Measurements from ENCODE around the gene PANX2.
"Not testable (repeated sequence)": the region's sequence is repeated elsewhere in the genome, so short reads cannot be mapped to it uniquely, and the experiment has no call there.

Gene PANX2

GRCh38 chr22:50145721-50146438, 24.7 kb upstream of the PANX2 start:
- Mint-ChIP-seq H3K27ac (peak overlapping the region in 1 of 3 experiments; percentile 88), H3K27me3 (ENCODE audit: low read depth) (peaks cover 25% of the 10 kb centered on the region)
- TF ChIP-seq CTCF (IDR thresholded peaks at IDR 0.05; ENCODE audit: unreplicated experiment in 3 of 3): no peak

GRCh38 chr22:50146439-50147238, 23.9 kb upstream of the PANX2 start:
- Mint-ChIP-seq H3K36me3 (ENCODE audit: low read depth) (no peaks in the 10 kb centered on the region), H3K4me1 (peaks cover 17% of the 10 kb centered on the region), H3K9me3 (no peaks in the 10 kb centered on the region), H3K27ac (peak overlapping the region; percentile 72 to 88 (median 79)), H3K27me3 (ENCODE audit: low read depth) (peaks cover 32% of the 10 kb centered on the region), H3K4me3 (peak overlapping the region; percentile 56 to 68 (median 67))
- peak; percentile 78 to 91 (median 80) for TF ChIP-seq CTCF (IDR thresholded peaks at IDR 0.05; ENCODE audit: unreplicated experiment in 3 of 3)

More at GRCh38 chr22:50145721-50146438, 24.7 kb upstream of the PANX2 start:
- Mint-ChIP-seq H3K4me1 (peaks cover 17% of the 10 kb centered on the region), H3K36me3 (ENCODE audit: low read depth) (no peaks in the 10 kb centered on the region), H3K9me3 (no peaks in the 10 kb centered on the region), H3K4me3 (peak overlapping the region in 2 of 3 experiments; percentile 13 to 57)

GRCh38 chr22:50147258-50148165, 23.0 kb upstream of the PANX2 start:
- H3K27ac Mint-ChIP-seq: peak overlapping the region in 2 of 3 experiments; percentile 79 to 80
- H3K27me3 Mint-ChIP-seq (ENCODE audit: low read depth): peaks cover 35% of the 10 kb centered on the region
- H3K4me1 Mint-ChIP-seq: peaks cover 17% of the 10 kb centered on the region
- H3K9me3 Mint-ChIP-seq; H3K4me3 Mint-ChIP-seq; H3K36me3 Mint-ChIP-seq (ENCODE audit: low read depth): not testable (repeated sequence)

GRCh38 chr22:50148166-50148500, 22.4 kb upstream of the PANX2 start:
- Mint-ChIP-seq H3K4me1 (peaks cover 17% of the 10 kb centered on the region), H3K9me3 (no peaks in the 10 kb centered on the region), H3K27ac (no peak overlapping the region), H3K27me3 (ENCODE audit: low read depth) (peaks cover 34% of the 10 kb centered on the region), H3K36me3 (ENCODE audit: low read depth) (no peaks in the 10 kb centered on the region), H3K4me3 (no peak overlapping the region)
- no peak for TF ChIP-seq CTCF (IDR thresholded peaks at IDR 0.05; ENCODE audit: unreplicated experiment in 3 of 3)

- Mint-ChIP-seq H3K4me1 (peaks cover 17% of the 10 kb centered on the region), H3K4me3 (no peak overlapping the region), H3K27me3 (ENCODE audit: low read depth) (peaks cover 24% of the 10 kb centered on the region), H3K36me3 (ENCODE audit: low read depth) (no peaks in the 10 kb centered on the region), H3K9me3 (no peaks in the 10 kb centered on the region), H3K27ac (no peak overlapping the region)
- peak; percentile 64 to 73 (median 65) for TF ChIP-seq CTCF (IDR thresholded peaks at IDR 0.05; ENCODE audit: unreplicated experiment in 3 of 3)
Measured at GRCh38 chr22:50148991-50149721, 21.4 kb upstream of the PANX2 start.
